Measurements from ENCODE around the gene RNF114. TPM values are rescaled to one million over a fixed set of nuclear protein-coding genes. Genes with fewer than 3 reads are reported as not detected.

The RNF114 gene
- total RNA-seq (48.2 TPM), polyA plus RNA-seq (52.2 TPM)

- peak; percentile 78 for DNase-seq (ENCODE audit: extremely low spot score)
- peak within 1 kb of the TSS; percentile 82 for H3K4me3 ChIP-seq (ENCODE audit: low read depth, low read length)
- H3K27ac ChIP-seq (ENCODE audit: low read depth), result peak within 1 kb of the TSS; percentile 93
- WGBS, result under 1% methylated on average over 79 of the region's 79 CpGs
- H3K4me1 ChIP-seq (ENCODE audit: insufficient read depth), result no peaks in the 10 kb centered on the region
- no peaks in the 10 kb centered on the region for H3K36me3 ChIP-seq (ENCODE audit: insufficient read depth)
These were observed at the start of gene RNF114 for GRCh38 chr20:49936153-49937026. TSS of gene RNF114 (plus strand) at chr20:49936397. CDS start at chr20:49936413, 16 bp downstream.

GRCh38 chr20:49886571-49887213, 49.5 kb upstream of the RNF114 start:
- no peaks in the 10 kb centered on the region for H3K36me3 ChIP-seq (ENCODE audit: insufficient read depth)
- DNase-seq (ENCODE audit: extremely low spot score), result no peak

GRCh38 chr20:49887251-49888211, 48.7 kb upstream of the RNF114 start:
- Histone ChIP-seq H3K27ac (ENCODE audit: low read depth) (peak overlapping the region; percentile 24), H3K4me1 (ENCODE audit: insufficient read depth) (no peaks in the 10 kb centered on the region), H3K36me3 (ENCODE audit: insufficient read depth) (no peaks in the 10 kb centered on the region), H3K4me3 (ENCODE audit: low read depth, low read length) (no peak overlapping the region)
- DNase-seq (ENCODE audit: extremely low spot score), result no peak
- WGBS, result 81% methylated on average over 32 of the region's 32 CpGs

More at GRCh38 chr20:49886571-49887213, 49.5 kb upstream of the RNF114 start:
- H3K27ac ChIP-seq (ENCODE audit: low read depth), result no peak overlapping the region
- H3K4me1 ChIP-seq (ENCODE audit: insufficient read depth), result no peaks in the 10 kb centered on the region
- no peak overlapping the region for H3K4me3 ChIP-seq (ENCODE audit: low read depth, low read length)
- 84% methylated on average over 30 of the region's 30 CpGs for WGBS

- no peak for DNase-seq (ENCODE audit: extremely low spot score)
These were observed 47.8 kb upstream of the RNF114 start for GRCh38 chr20:49888212-49889000.

GRCh38 chr20:49889001-49889934, 46.9 kb upstream of the RNF114 start:
- Histone ChIP-seq H3K27ac (ENCODE audit: low read depth) (no peak overlapping the region), H3K36me3 (ENCODE audit: insufficient read depth) (no peaks in the 10 kb centered on the region), H3K4me1 (ENCODE audit: insufficient read depth) (no peaks in the 10 kb centered on the region), H3K4me3 (ENCODE audit: low read depth, low read length) (no peak overlapping the region)
- 82% methylated on average over 9 of the region's 9 CpGs for WGBS
- no peak for DNase-seq (ENCODE audit: extremely low spot score)

More at GRCh38 chr20:49888212-49889000, 47.8 kb upstream of the RNF114 start:
- no peak overlapping the region for H3K27ac ChIP-seq (ENCODE audit: low read depth)
- no peaks in the 10 kb centered on the region for H3K36me3 ChIP-seq (ENCODE audit: insufficient read depth)
- no peak overlapping the region for H3K4me3 ChIP-seq (ENCODE audit: low read depth, low read length)
- no peaks in the 10 kb centered on the region for H3K4me1 ChIP-seq (ENCODE audit: insufficient read depth)
- 54% methylated on average over 18 of the region's 18 CpGs for WGBS

GRCh38 chr20:49889935-49890333, 46.3 kb upstream of the RNF114 start:
- no peaks in the 10 kb centered on the region for H3K36me3 ChIP-seq (ENCODE audit: insufficient read depth)
- H3K27ac ChIP-seq (ENCODE audit: low read depth), result no peak overlapping the region
- H3K4me1 ChIP-seq (ENCODE audit: insufficient read depth), result no peaks in the 10 kb centered on the region
- H3K4me3 ChIP-seq (ENCODE audit: low read depth, low read length), result no peak overlapping the region
- WGBS, result 71% methylated on average over 9 of the region's 9 CpGs
- no peak for DNase-seq (ENCODE audit: extremely low spot score)

GRCh38 chr20:49890471-49891361, 45.5 kb upstream of the RNF114 start:
- no peaks in the 10 kb centered on the region for H3K36me3 ChIP-seq (ENCODE audit: insufficient read depth)
- H3K4me3 ChIP-seq (ENCODE audit: low read depth, low read length), result no peak overlapping the region
- 46% methylated on average over 21 of the region's 21 CpGs for WGBS
- H3K27ac ChIP-seq (ENCODE audit: low read depth), result no peak overlapping the region
- no peaks in the 10 kb centered on the region for H3K4me1 ChIP-seq (ENCODE audit: insufficient read depth)
- DNase-seq (ENCODE audit: extremely low spot score), result peak; percentile 35

- WGBS, result 88% methylated on average over 13 of the region's 13 CpGs
- Histone ChIP-seq H3K4me3 (ENCODE audit: low read depth, low read length) (no peak overlapping the region), H3K4me1 (ENCODE audit: insufficient read depth) (no peaks in the 10 kb centered on the region), H3K36me3 (ENCODE audit: insufficient read depth) (no peaks in the 10 kb centered on the region), H3K27ac (ENCODE audit: low read depth) (no peak overlapping the region)
- no peak for DNase-seq (ENCODE audit: extremely low spot score)
These were observed 44.6 kb upstream of the RNF114 start for GRCh38 chr20:49891476-49892110.

GRCh38 chr20:49892260-49892659, 43.9 kb upstream of the RNF114 start:
- H3K4me1 ChIP-seq (ENCODE audit: insufficient read depth), result no peaks in the 10 kb centered on the region
- no peak overlapping the region for H3K4me3 ChIP-seq (ENCODE audit: low read depth, low read length)
- H3K27ac ChIP-seq (ENCODE audit: low read depth), result no peak overlapping the region
- H3K36me3 ChIP-seq (ENCODE audit: insufficient read depth), result no peaks in the 10 kb centered on the region
- DNase-seq (ENCODE audit: extremely low spot score), result no peak
- 73% methylated on average over 9 of the region's 9 CpGs for WGBS

GRCh38 chr20:49892817-49893216, 43.4 kb upstream of the RNF114 start:
- Histone ChIP-seq H3K27ac (ENCODE audit: low read depth) (no peak overlapping the region), H3K4me1 (ENCODE audit: insufficient read depth) (no peaks in the 10 kb centered on the region), H3K36me3 (ENCODE audit: insufficient read depth) (no peaks in the 10 kb centered on the region), H3K4me3 (ENCODE audit: low read depth, low read length) (no peak overlapping the region)
- DNase-seq (ENCODE audit: extremely low spot score), result no peak
- 35% methylated on average over 11 of the region's 11 CpGs for WGBS
